ENCODE data around the gene PFKM.

The PFKM gene

DNA sequence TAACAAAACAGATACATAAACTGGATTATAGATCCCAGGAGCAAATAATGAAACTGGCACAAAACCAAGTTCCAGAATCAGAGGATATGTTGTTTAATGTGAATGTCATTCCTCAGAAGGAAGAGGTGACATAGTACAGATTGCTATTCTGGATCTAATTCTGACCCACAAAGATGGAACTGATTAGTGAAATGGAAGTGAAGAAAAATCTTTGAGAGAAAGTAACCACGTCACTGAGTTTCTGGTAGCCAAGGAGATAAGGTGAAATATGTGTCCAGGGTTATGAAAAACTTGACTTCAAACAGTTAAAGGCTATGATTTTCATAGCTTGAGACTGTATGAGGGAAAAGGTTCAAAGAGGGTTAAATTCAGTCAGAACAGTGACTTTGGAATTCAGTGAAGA, 75.6 kb downstream of the PFKM start:
- H3K9me3 ChIP-seq (ENCODE audit: control insufficient read depth in 1 of 2, low read length in 2 of 2), result no peaks in the 10 kb centered on the region
- H3K27me3 ChIP-seq (ENCODE audit: control insufficient read depth in 1 of 2, insufficient read depth in 2 of 2, low read length in 2 of 2), result peaks cover 0 to 5% of the 10 kb centered on the region in 2 donors
- no peak overlapping the region for H3K4me3 ChIP-seq (ENCODE audit: low read depth in 1 of 2, low read length in 2 of 2)
- no peak overlapping the region for H3K9ac ChIP-seq (ENCODE audit: low read depth in 1 of 2, low read length in 2 of 2)
- H3K27ac ChIP-seq (ENCODE audit: low read depth, low read length), result no peak overlapping the region
- H3K36me3 ChIP-seq (ENCODE audit: control insufficient read depth in 1 of 2, insufficient read depth in 2 of 2, low read length in 2 of 2), result no peaks in the 10 kb centered on the region
- H3K4me1 ChIP-seq (ENCODE audit: control insufficient read depth in 1 of 2, insufficient read depth in 2 of 2, low read length in 2 of 2), result peaks cover 3 to 12% of the 10 kb centered on the region in 2 donors
